SIG-M5 treated with dmso at 0.1 percent for 504 hours (cell line): ENCODE measurements around the gene LZTS3.
"Not testable (repeated sequence)": the region's sequence is repeated elsewhere in the genome, so short reads cannot be mapped to it uniquely, and the experiment has no call there.

Source experiments
- DNase-seq: peaks from one replicate; lab custom pipeline; 2025; ENCODE audit not compliant: unreplicated experiment; lab: John Stamatoyannopoulos, UW

LZTS3 gene

DNA sequence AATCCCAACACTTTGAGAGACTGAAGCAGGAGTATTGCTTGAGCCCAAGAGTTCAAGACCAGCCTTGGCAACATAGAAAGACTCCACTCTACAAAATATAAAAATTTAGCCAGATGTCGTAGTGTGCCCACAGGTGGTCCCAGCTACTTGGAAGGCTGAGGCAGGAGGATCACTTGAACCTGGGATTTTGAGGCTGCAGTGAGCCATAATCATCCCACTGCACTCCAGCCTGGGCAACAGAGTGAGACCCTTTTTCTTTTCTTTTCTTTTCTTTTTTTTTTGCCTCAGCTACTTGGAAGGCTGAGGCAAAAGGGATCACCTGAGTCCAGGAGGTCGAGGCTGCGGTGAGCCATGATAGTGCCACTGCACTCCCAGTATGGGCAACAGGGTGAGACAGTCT is 31.6 kb downstream of the LZTS3 start:
- no peak for DNase-seq

GRCh38 chr20:3137492-3137891 is 35.9 kb downstream of the LZTS3 start:
- no peak for DNase-seq

- DNase-seq = no peak
These were observed 37.8 kb downstream of the LZTS3 start for GRCh38 chr20:3135507-3136070.

- DNase-seq = no peak
These were observed 39.2 kb downstream of the LZTS3 start for GRCh38 chr20:3134151-3134550.

DNA sequence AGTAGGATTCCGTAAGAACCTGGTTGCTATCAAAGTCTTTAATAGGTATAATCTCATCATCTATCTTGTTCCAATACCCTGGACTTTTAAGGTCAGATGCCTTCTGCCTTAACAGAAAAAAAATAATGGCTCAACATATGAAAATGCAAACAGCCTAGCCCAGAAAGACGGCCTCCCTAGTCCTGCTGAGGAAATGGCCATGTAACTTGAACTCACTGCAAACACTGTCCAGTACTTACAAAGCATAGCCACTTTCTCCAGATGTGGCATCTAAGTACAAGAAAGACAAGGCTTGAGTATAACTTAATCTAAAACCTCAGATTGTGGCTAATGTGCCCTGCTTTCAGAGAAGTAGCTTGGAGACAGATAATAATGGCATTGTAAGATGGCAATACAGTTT is 40.2 kb downstream of the LZTS3 start:
- no peak for DNase-seq

DNA sequence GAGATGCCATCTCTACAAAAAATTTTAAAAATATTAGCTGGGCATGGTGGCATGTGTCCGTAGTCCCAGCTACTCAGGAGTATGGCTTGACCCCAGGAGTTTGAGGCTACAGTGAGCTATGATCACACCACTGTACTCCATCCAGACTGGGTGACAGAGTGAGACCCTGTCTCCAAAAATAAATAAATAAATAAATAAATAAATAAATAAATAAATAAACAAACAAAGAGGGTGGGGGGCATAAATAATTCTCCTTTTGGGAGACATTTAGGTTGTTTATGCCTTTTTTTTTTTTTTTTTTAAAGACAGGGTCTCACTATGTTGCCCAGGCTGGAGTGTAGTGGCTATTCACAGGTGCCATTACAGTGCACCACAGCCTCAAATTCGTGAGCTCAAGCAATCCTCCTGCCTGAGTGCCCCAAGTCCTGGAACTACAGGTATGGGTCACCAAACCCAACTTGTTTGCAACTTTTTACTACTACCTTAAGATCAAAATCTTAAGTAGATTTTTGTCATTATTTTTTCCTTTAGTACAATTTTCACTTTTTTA is 43.2 kb downstream of the LZTS3 start:
- DNase-seq = no peak

GRCh38 chr20:3129094-3129493 is 44.3 kb downstream of the LZTS3 start:
- no peak for DNase-seq

DNA sequence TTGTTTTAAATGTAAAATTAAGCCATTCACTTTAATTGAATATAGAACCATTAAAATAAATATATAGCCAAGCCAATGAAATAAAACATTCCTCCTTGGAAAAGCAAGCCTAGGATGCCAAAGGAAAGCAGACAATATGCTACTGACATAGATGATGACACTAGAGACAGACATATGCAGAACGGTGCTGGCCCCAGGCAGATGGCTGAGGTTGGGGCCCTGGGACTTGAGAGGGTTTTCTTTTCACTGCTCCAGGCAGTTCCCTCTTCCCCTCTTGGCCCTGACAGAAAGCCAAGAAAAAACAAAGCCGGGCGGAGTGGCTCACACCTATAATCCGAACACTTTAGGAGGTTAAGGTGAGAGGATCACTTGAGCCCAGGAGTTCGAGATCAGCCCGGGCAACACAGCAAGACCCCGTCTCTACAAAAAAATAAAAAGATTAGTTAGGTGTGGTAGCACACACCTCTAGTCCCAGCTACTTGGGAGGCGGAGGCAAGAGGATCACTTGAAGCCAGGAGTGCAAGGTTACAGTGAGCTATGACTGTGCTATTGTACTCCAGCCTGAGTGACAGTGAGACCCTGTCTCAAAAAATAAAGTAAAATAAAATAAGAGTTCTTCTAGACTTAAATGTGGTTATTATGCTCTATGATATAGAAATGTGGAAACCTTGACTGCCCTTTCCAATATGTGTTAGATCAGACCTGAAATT is 44.9 kb downstream of the LZTS3 start:
- DNase-seq = no peak

- no peak for DNase-seq
These were observed 46.9 kb downstream of the LZTS3 start for GRCh38 chr20:3126527-3126859.

DNA sequence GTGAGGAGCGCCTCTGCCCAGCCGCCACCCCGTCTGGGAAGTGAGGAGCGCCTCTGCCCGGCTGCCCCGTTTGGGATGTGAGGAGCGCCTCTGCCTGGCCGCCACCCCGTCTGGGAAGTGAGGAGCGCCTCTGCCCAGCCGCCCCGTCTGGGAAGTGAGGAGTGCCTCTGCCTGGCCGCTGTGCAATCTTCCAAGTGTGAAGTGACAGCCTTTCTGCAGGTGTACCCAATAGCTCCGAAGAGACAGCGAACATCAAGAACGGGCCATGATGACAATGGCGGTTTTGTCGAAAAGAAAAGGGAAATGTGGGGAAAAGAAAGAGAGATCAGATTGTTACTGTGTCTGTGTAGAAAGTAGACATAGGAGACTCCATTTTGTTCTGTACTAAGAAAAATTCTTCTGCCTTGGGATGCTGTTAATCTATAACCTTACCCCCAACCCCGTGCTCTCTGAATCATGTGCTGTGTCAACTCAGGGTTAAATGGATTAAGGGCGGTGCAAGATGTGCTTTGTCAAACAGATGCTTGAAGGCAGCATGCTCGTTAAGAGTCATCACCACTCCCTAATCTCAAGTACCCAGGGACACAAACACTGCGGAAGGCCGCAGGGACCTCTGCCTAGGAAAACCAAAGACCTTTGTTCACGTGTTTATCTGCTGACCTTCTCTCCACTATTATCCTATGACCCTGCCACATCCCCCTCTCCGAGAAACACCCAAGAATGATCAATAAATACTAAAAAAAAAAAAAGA is 47.4 kb downstream of the LZTS3 start:
- DNase-seq = not testable (repeated sequence)

DNA sequence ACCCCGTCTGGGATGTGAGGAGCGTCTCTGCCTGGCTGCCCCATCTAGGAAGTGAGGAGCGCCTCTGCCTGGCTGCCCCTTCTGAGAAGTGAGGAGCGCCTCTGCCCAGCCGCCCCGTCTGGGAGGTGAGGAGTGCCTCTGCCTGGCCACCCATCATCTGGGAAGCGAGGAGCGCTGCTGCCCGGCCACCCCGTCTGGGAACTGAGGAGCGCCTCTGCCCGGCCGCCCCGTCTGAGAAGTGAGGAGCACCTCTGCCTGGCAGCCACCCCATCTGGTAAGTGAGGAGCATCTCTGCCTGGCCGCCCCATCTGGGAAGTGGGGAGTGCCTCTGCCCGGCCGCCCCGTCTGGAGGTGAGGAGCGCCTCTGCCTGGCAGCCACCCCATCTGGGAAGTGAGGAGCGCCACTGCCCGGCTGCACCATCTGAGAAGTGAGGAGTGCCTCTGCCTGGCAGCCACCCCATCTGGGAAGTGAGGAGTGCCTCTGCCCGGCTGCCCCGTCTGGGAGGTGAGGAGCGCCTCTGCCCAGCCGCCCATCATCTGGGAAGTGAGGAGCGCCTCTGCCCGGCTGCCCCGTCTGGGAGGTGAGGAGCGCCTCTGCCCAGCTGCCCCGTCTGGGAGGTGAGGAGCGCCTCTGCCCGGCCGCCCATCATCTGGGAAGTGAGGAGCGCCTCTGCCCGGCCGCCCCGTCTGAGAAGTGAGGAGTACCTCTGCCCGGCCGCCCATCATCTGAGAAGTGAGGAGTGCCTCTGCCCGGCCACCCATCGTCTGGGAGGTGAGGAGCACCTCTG is 48.4 kb downstream of the LZTS3 start:
- DNase-seq = not testable (repeated sequence)

- DNase-seq = not testable (repeated sequence)
These were observed 49.2 kb downstream of the LZTS3 start for GRCh38 chr20:3124163-3124562.

GRCh38 chr20:3123542-3123941 is 49.8 kb downstream of the LZTS3 start:
- no peak for DNase-seq

GRCh38 chr20:3121955-3122610 is 51.3 kb downstream of the LZTS3 start:
- DNase-seq = peak; percentile 35

GRCh38 chr20:3121271-3121911 is 52.0 kb downstream of the LZTS3 start:
- peak; percentile 7 for DNase-seq

- DNase-seq = no peak
These were observed 54.3 kb downstream of the LZTS3 start for GRCh38 chr20:3119044-3119443.

DNA sequence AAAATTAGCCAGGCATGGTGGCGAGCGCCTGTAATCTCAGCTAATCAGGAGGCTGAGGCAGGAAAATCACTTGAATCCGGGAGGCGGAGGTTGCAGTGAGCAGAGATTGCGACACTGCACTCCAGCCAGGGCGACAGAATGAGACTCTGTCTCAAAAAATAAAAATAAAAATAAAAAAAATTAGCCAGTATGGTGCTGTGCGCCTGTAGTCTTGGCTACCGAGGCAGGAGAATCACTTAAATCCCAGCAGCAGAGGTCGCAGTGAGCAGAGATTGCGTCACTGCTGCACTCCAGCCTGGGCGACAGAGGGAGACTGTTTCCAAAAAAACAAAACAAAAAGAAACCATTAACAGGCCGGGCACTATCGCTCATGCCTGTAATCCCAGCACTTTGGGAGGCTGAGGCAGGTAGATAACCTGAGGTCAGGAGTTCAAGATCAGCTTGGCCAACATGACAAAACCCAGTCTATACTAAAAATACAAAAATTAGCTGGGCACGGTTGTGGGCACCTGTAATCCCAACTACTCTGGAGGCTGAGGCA is 55.4 kb downstream of the LZTS3 start:
- DNase-seq = peak; percentile 73

DNA sequence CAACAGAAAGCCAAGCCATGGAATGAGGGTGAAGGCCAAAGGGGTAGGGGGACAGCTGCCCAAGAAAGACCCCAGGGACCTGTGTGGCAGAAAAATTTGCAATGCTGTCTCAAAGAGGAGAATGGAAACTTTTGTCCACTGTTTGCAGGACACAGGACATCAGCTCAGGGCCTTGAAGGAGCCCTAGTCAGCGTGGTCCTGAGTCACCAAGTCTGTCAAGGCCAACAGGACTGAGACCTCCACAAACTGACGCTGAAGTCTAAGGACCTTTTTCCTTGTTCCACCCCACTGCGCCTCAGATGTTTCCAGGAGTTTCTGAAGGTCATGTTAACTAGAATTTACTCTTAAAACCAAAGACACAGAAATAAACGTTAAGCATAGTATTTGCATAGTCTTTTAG is 57.0 kb downstream of the LZTS3 start:
- no peak for DNase-seq

- DNase-seq = peak; percentile 32
These were observed 57.9 kb downstream of the LZTS3 start for GRCh38 chr20:3115190-3116107.
